HCT116 (cell line): ENCODE results near the gene PTPRC. TPM values are rescaled to one million over a fixed set of nuclear protein-coding genes. Genes with fewer than 3 reads are reported as not detected.

ENCODE experiments used
- ATAC-seq: fragments of 200-7000 bp; cut with Tn5 transposase; 2 replicates; pipeline ENCODE4 v1.9.1; 2020; ENCODE audit warnings: mild to moderate bottlenecking, moderate library complexity
- BruUV-seq: library from RNA; stranded (reverse); fragments of 400-500 nt; replicated peaks from 2 replicates; lab custom pipeline; 2021; lab: Mats Ljungman, UMichigan
- CTCF ChIA-PET: fragments of 300-600 bp; sonication (Branson Sonifier 250); formaldehyde crosslinking; loops from one replicate; lab custom pipeline; 2021; ENCODE audit warnings: antibody characterized with exemption; lab: Charles Lee
- POLR2A ChIA-PET: fragments of 300-600, 350-600 bp; sonication (Branson Sonifier 250); formaldehyde crosslinking; loops from one replicate; lab custom pipeline; 2021; ENCODE audit warnings: antibody characterized with exemption; lab: Charles Lee
- RAD21 ChIA-PET, 2 experiments: fragments of 300-600 bp; sonication (Branson Sonifier 250); formaldehyde crosslinking; loops; one replicate each; lab custom pipeline; 2023; ENCODE audit warnings: low total read pairs in 2 of 2; ENCODE audit not compliant: uncharacterized antibody in 2 of 2, unreplicated experiment in 2 of 2, low non-redundant PET in 1 of 2; lab: Charles Lee
- DNase-seq: peaks from one replicate; pipeline ENCODE4 v3.0.0-alpha.2; 2010; ENCODE audit warnings: low read depth, low spot score
- H2AFZ ChIP-seq: fragments of 200-600 bp; shearing (Covaris generic), sonication (generic); 2 replicates; pipeline ENCODE4 v1.6.1; 2017; ENCODE audit warnings: low read depth, mixed run types, mixed read lengths, antibody characterized with exemption, low read length; ENCODE audit not compliant: poor library complexity, severe bottlenecking
- H3K27ac ChIP-seq: 2 replicates; pipeline ENCODE4 v1.5.1; 2012; ENCODE audit warnings: low read depth, low read length
- H3K27me3 ChIP-seq: fragments of 200-600 bp; sonication (generic); 2 replicates; pipeline ENCODE4 v1.6.1; 2016; ENCODE audit warnings: mixed run types, low read length, mixed read lengths; ENCODE audit not compliant: insufficient read depth
- H3K36me3 ChIP-seq, 2 experiments: fragments of 200-500 bp in 1 of 2; fragments of 200-600 bp in 1 of 2; sonication (Bioruptor generic) in 1 of 2; sonication (generic) in 1 of 2; 2 replicates each; pipeline versions ENCODE4 v1.5.1 to v1.6.1; 2014 to 2016; ENCODE audit warnings: low read length in 2 of 2, inconsistent platforms in 1 of 2, mixed read lengths in 1 of 2, mixed run types in 1 of 2; ENCODE audit not compliant: insufficient read depth in 2 of 2, control insufficient read depth in 1 of 2
- H3K4me1 ChIP-seq, 2 experiments: fragments of 200-600 bp in 1 of 2; sonication (generic) in 1 of 2; 2 replicates each; pipeline versions ENCODE4 v1.5.1 to v1.6.1; 2012 to 2017; ENCODE audit warnings: low read length in 2 of 2, inconsistent platforms in 1 of 2, mild to moderate bottlenecking in 1 of 2, mixed read lengths in 1 of 2, mixed run types in 1 of 2, moderate library complexity in 1 of 2; ENCODE audit not compliant: insufficient read depth in 2 of 2, control insufficient read depth in 1 of 2
- H3K4me2 ChIP-seq: fragments of 200-600 bp; sonication (generic); 2 replicates; pipeline ENCODE4 v1.6.1; 2017; ENCODE audit warnings: mixed run types, low read length, mixed read lengths
- H3K4me3 ChIP-seq, 2 experiments: fragments of 200-600 bp in 1 of 2; sonication (generic) in 1 of 2; replicated peaks in 1 of 2; 2 replicates each; pipeline ENCODE4 v1.5.1; 2011 to 2016; ENCODE audit warnings: low read length in 2 of 2, control low read depth in 1 of 2, low read depth in 1 of 2, mild to moderate bottlenecking in 1 of 2, mixed read lengths in 1 of 2, mixed run types in 1 of 2
- H3K79me2 ChIP-seq: fragments of 200-600 bp; sonication (generic); 2 replicates; pipeline ENCODE4 v1.6.1; 2017; ENCODE audit warnings: mild to moderate bottlenecking, mixed run types, low read length, moderate library complexity, mixed read lengths; ENCODE audit not compliant: insufficient read depth
- H3K9ac ChIP-seq: fragments of 200-600 bp; sonication (generic); 2 replicates; pipeline ENCODE4 v1.6.1; 2016; ENCODE audit warnings: low read length, mixed read lengths
- H3K9me2 ChIP-seq: fragments of 200-600 bp; sonication (generic), shearing (Covaris generic); 2 replicates; pipeline ENCODE4 v1.6.1; 2017; ENCODE audit warnings: mixed run types, mild to moderate bottlenecking, moderate library complexity; ENCODE audit not compliant: insufficient read depth
- H3K9me3 ChIP-seq, 2 experiments: fragments of 200-500 bp in 1 of 2; fragments of 200-600 bp in 1 of 2; sonication (Bioruptor generic) in 1 of 2; sonication (generic) in 1 of 2; 2 replicates each; pipeline ENCODE4 v1.6.1; 2014 to 2017; ENCODE audit warnings: low read length in 2 of 2, mixed read lengths in 2 of 2, inconsistent platforms in 1 of 2, low read depth in 1 of 2, mild to moderate bottlenecking in 1 of 2, mixed run types in 1 of 2, moderate library complexity in 1 of 2; ENCODE audit not compliant: control insufficient read depth in 1 of 2, insufficient read depth in 1 of 2
- H4K20me1 ChIP-seq: fragments of 200-600 bp; sonication (generic), shearing (Covaris generic); 2 replicates; pipeline ENCODE4 v1.6.1; 2017; ENCODE audit warnings: mixed run types, mild to moderate bottlenecking, moderate library complexity; ENCODE audit not compliant: insufficient read depth
- CEBPB ChIP-seq: IDR thresholded peaks from 2 replicates; pipeline ENCODE4 v1.6.1; 2012; ENCODE audit warnings: low read depth
- EGR1 ChIP-seq: IDR thresholded peaks from 2 replicates; pipeline ENCODE4 v1.6.1; 2012; ENCODE audit warnings: low read depth
- EZH2phosphoT487 ChIP-seq: fragments of 200-600 bp; IDR thresholded peaks from 2 replicates; pipeline ENCODE4 v1.6.1; 2018; ENCODE audit warnings: antibody characterized with exemption, borderline replicate concordance
- JUND ChIP-seq: IDR thresholded peaks from 2 replicates; pipeline ENCODE4 v1.6.1; 2012
- MAX ChIP-seq: IDR thresholded peaks from 2 replicates; pipeline ENCODE4 v1.6.1; 2012
- POLR2AphosphoS5 ChIP-seq: IDR thresholded peaks from 2 replicates; pipeline ENCODE4 v1.6.1; 2011; ENCODE audit warnings: mild to moderate bottlenecking, low read depth, low read length, moderate library complexity
- SIN3A ChIP-seq: IDR thresholded peaks from 2 replicates; pipeline ENCODE4 v1.6.1; 2012; ENCODE audit warnings: low read depth
- SP1 ChIP-seq: IDR thresholded peaks from 2 replicates; pipeline ENCODE4 v1.6.1; 2012; ENCODE audit warnings: low read depth
- SRF ChIP-seq: IDR thresholded peaks from 2 replicates; pipeline ENCODE4 v1.6.1; 2012; ENCODE audit warnings: low read depth
- intact Hi-C: fragments of 100-400 bp; cut with micrococcal nuclease; formaldehyde crosslinking; loops from 2 replicates; pipeline ENCODE4 v1.10.0; 2022
- total RNA-seq: library from RNA; stranded (reverse); gene quantifications from one replicate; pipeline ENCODE4 v1.2.1, GENCODE V29; 2021; ENCODE audit not compliant: unreplicated experiment
- TF ChIP-seq, protein P1 (sequence below), 3 experiments: fragments of 200-600 bp in 1 of 3; sonication (generic) in 1 of 3; IDR thresholded peaks in 2 of 3; conservative IDR thresholded peaks in 1 of 3; 2 replicates each; pipeline ENCODE4 v1.5.1; 2012 to 2017; ENCODE audit warnings: low read depth in 2 of 3, low read length in 2 of 3, antibody characterized with exemption in 1 of 3, borderline replicate concordance in 1 of 3, control low read depth in 1 of 3, mild to moderate bottlenecking in 1 of 3, mixed read lengths in 1 of 3, mixed run types in 1 of 3, moderate library complexity in 1 of 3; ENCODE audit not compliant: insufficient read depth in 1 of 3
- TF ChIP-seq, protein P2 (sequence below): IDR thresholded peaks from 2 replicates; pipeline ENCODE4 v1.6.1; 2011; ENCODE audit warnings: mild to moderate bottlenecking, low read length, moderate library complexity; ENCODE audit not compliant: insufficient replicate concordance; ENCODE audit errors: extremely low read depth

The PTPRC gene
- total RNA-seq, 1 experiment from 2014 or later = 1.2 TPM

GRCh38 chr1:198726455-198726854, 87.6 kb downstream of the PTPRC start:
- intact Hi-C loops = no loop called here
- Histone ChIP-seq H3K27ac (no peak overlapping the region), H4K20me1 (no peaks in the 10 kb centered on the region), H3K79me2 (no peaks in the 10 kb centered on the region), H3K27me3 (no peaks in the 10 kb centered on the region), H3K36me3 (no peaks in the 10 kb centered on the region), H2AFZ (no peak overlapping the region), H3K4me1 (no peaks in the 10 kb centered on the region), H3K9ac (no peak overlapping the region), H3K9me2 (no peaks in the 10 kb centered on the region), H3K4me3 (no peak overlapping the region), H3K9me3 (no peaks in the 10 kb centered on the region), H3K4me2 (no peak overlapping the region)
- no TSS peak for BruUV-seq
- ATAC-seq = no peak
- ChIA-PET CTCF (no interaction called here), RAD21 (no interaction called here), POLR2A (no interaction called here)
- TF ChIP-seq SP1 (no peak), SRF (no peak), POLR2AphosphoS5 (no peak), JUND (no peak), MAX (no peak), SIN3A (no peak), CEBPB (no peak), EGR1 (no peak), EZH2phosphoT487 (no peak)
- TF ChIP-seq, protein P1, sequence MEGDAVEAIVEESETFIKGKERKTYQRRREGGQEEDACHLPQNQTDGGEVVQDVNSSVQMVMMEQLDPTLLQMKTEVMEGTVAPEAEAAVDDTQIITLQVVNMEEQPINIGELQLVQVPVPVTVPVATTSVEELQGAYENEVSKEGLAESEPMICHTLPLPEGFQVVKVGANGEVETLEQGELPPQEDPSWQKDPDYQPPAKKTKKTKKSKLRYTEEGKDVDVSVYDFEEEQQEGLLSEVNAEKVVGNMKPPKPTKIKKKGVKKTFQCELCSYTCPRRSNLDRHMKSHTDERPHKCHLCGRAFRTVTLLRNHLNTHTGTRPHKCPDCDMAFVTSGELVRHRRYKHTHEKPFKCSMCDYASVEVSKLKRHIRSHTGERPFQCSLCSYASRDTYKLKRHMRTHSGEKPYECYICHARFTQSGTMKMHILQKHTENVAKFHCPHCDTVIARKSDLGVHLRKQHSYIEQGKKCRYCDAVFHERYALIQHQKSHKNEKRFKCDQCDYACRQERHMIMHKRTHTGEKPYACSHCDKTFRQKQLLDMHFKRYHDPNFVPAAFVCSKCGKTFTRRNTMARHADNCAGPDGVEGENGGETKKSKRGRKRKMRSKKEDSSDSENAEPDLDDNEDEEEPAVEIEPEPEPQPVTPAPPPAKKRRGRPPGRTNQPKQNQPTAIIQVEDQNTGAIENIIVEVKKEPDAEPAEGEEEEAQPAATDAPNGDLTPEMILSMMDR (IDR thresholded peaks at IDR 0.05 in 2 of 3, conservative IDR thresholded peaks at IDR 0.05 in 1 of 3; ENCODE audit: borderline replicate concordance in 1 of 3, insufficient read depth in 1 of 3, low read depth in 2 of 3, low read length in 2 of 3) = no peak
- TF ChIP-seq, protein P2, sequence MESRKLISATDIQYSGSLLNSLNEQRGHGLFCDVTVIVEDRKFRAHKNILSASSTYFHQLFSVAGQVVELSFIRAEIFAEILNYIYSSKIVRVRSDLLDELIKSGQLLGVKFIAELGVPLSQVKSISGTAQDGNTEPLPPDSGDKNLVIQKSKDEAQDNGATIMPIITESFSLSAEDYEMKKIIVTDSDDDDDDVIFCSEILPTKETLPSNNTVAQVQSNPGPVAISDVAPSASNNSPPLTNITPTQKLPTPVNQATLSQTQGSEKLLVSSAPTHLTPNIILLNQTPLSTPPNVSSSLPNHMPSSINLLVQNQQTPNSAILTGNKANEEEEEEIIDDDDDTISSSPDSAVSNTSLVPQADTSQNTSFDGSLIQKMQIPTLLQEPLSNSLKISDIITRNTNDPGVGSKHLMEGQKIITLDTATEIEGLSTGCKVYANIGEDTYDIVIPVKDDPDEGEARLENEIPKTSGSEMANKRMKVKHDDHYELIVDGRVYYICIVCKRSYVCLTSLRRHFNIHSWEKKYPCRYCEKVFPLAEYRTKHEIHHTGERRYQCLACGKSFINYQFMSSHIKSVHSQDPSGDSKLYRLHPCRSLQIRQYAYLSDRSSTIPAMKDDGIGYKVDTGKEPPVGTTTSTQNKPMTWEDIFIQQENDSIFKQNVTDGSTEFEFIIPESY = no peak
- DNase-seq = no peak
